Coronary artery (tissue), 2 donors: ENCODE measurements around the gene KRT79.
"Not testable (repeated sequence)": the region's sequence is repeated elsewhere in the genome, so short reads cannot be mapped to it uniquely, and the experiment has no call there.

Experiments
- DNase-seq: peaks from one replicate; pipeline ENCODE4 v3.0.0-alpha.2; 2017; ENCODE audit warnings: low spot score
- H3K27ac ChIP-seq, 2 donors: fragments of 200-600 bp; sonication (generic); one replicate each; pipeline ENCODE4 v1.5.1; 2016 to 2019
- H3K4me3 ChIP-seq: fragments of 200-600 bp; sonication (generic); 2 replicates; pipeline ENCODE4 v1.5.1; 2016; ENCODE audit warnings: mild to moderate bottlenecking, moderate library complexity
- CTCF ChIP-seq: fragments of 200-600 bp; sonication (generic); IDR thresholded peaks from one replicate; pipeline ENCODE4 v1.5.1; 2019; ENCODE audit warnings: antibody characterized with exemption

Gene KRT79

GRCh38 chr12:52833922-52834726 lies at the start of gene KRT79:
Gene KRT79 (minus strand): TSS chr12:52834311. CDS start chr12:52834260, 51 bp downstream.
- Histone ChIP-seq H3K4me3 (no peak within 1 kb of the TSS), H3K27ac (no peak within 1 kb of the TSS)
- TF ChIP-seq CTCF = no peak
- DNase-seq = no peak

- not testable (repeated sequence) for H3K27ac ChIP-seq, DNase-seq, H3K4me3 ChIP-seq
Measured at GRCh38 chr12:52880499-52880898, 46.4 kb upstream of the KRT79 start.

- peak; percentile 55 for TF ChIP-seq CTCF
- peak overlapping the region in 1 of 2 donors; percentile 19 for H3K27ac ChIP-seq
- peak overlapping the region; percentile 57 for H3K4me3 ChIP-seq
- DNase-seq = no peak
Measured at GRCh38 chr12:52879394-52880351, 45.6 kb upstream of the KRT79 start.

GRCh38 chr12:52878507-52879393 lies 44.6 kb upstream of the KRT79 start:
- Histone ChIP-seq H3K4me3 (peak overlapping the region; percentile 57), H3K27ac (peak overlapping the region in 1 of 2 donors; percentile 19)
- no peak for TF ChIP-seq CTCF
- no peak for DNase-seq

GRCh38 chr12:52877242-52877641 lies 43.1 kb upstream of the KRT79 start:
- DNase-seq = no peak
- Histone ChIP-seq H3K27ac (no peak overlapping the region), H3K4me3 (no peak overlapping the region)
- TF ChIP-seq CTCF = no peak

- no peak overlapping the region for H3K27ac ChIP-seq
- TF ChIP-seq CTCF = no peak
- no peak for DNase-seq
- H3K4me3 ChIP-seq = no peak overlapping the region
Measured at GRCh38 chr12:52876372-52876771, 42.3 kb upstream of the KRT79 start.
